Measurements from ENCODE around the gene TREH. TPM values are rescaled to one million over a fixed set of nuclear protein-coding genes. Genes with fewer than 3 reads are reported as not detected.

The TREH gene
- total RNA-seq, 1 experiment from 2014 or later = not detected

GRCh38 chr11:118627566-118627965, 51.9 kb downstream of the TREH start:
- Histone ChIP-seq H3K4me3 (ENCODE audit: insufficient read depth, low read depth, low read length) (no peak overlapping the region), H3K27me3 (ENCODE audit: control insufficient read depth, insufficient read depth, low read length) (no peaks in the 10 kb centered on the region), H3K36me3 (replicated peaks; ENCODE audit: control insufficient read depth, insufficient read depth, low read length) (peaks cover 10% of the 10 kb centered on the region)
- DNase-seq = no peak

- no peaks in the 10 kb centered on the region for H3K27me3 ChIP-seq (ENCODE audit: control insufficient read depth, insufficient read depth, low read length)
- H3K4me3 ChIP-seq (ENCODE audit: insufficient read depth, low read depth, low read length) = no peak overlapping the region
- H3K36me3 ChIP-seq (replicated peaks; ENCODE audit: control insufficient read depth, insufficient read depth, low read length) = peaks cover 10% of the 10 kb centered on the region
- peak; percentile 83 for DNase-seq
Observed at GRCh38 chr11:118625976-118626375, 53.5 kb downstream of the TREH start.

GRCh38 chr11:118625036-118625690, 54.3 kb downstream of the TREH start:
- Histone ChIP-seq H3K27me3 (ENCODE audit: control insufficient read depth, insufficient read depth, low read length) (no peaks in the 10 kb centered on the region), H3K36me3 (replicated peaks; ENCODE audit: control insufficient read depth, insufficient read depth, low read length) (peaks cover 10% of the 10 kb centered on the region), H3K4me3 (ENCODE audit: insufficient read depth, low read depth, low read length) (no peak overlapping the region)
- no peak for DNase-seq

- Histone ChIP-seq H3K27me3 (ENCODE audit: control insufficient read depth, insufficient read depth, low read length) (no peaks in the 10 kb centered on the region), H3K36me3 (replicated peaks; ENCODE audit: control insufficient read depth, insufficient read depth, low read length) (peaks cover 10% of the 10 kb centered on the region), H3K4me3 (ENCODE audit: insufficient read depth, low read depth, low read length) (no peak overlapping the region)
- no peak for DNase-seq
Observed at GRCh38 chr11:118623269-118623655, 56.2 kb downstream of the TREH start.

GRCh38 chr11:118622376-118623268, 56.8 kb downstream of the TREH start:
- no peak for DNase-seq
- peaks cover 10% of the 10 kb centered on the region for H3K36me3 ChIP-seq (replicated peaks; ENCODE audit: control insufficient read depth, insufficient read depth, low read length)
- 0 out of 2 replicates have a peak overlapping the region, but pooled peaks have one; percentile 63 for H3K4me3 ChIP-seq (ENCODE audit: insufficient read depth, low read depth, low read length)
- no peaks in the 10 kb centered on the region for H3K27me3 ChIP-seq (ENCODE audit: control insufficient read depth, insufficient read depth, low read length)

GRCh38 chr11:118621784-118622375, 57.6 kb downstream of the TREH start:
- H3K4me3 ChIP-seq (ENCODE audit: insufficient read depth, low read depth, low read length) = peak overlapping the region; percentile 63

GRCh38 chr11:118621071-118621783, 58.2 kb downstream of the TREH start:
- no peaks in the 10 kb centered on the region for H3K27me3 ChIP-seq (ENCODE audit: control insufficient read depth, insufficient read depth, low read length)
- peak overlapping the region; percentile 63 for H3K4me3 ChIP-seq (ENCODE audit: insufficient read depth, low read depth, low read length)
- peaks cover 3% of the 10 kb centered on the region for H3K36me3 ChIP-seq (replicated peaks; ENCODE audit: control insufficient read depth, insufficient read depth, low read length)
- peak; percentile 97 for DNase-seq

More at GRCh38 chr11:118621784-118622375, 57.6 kb downstream of the TREH start:
- no peaks in the 10 kb centered on the region for H3K27me3 ChIP-seq (ENCODE audit: control insufficient read depth, insufficient read depth, low read length)
- peaks cover 4% of the 10 kb centered on the region for H3K36me3 ChIP-seq (replicated peaks; ENCODE audit: control insufficient read depth, insufficient read depth, low read length)
- no peak for DNase-seq

GRCh38 chr11:118620529-118621070, 58.9 kb downstream of the TREH start:
- Histone ChIP-seq H3K27me3 (ENCODE audit: control insufficient read depth, insufficient read depth, low read length) (no peaks in the 10 kb centered on the region), H3K36me3 (replicated peaks; ENCODE audit: control insufficient read depth, insufficient read depth, low read length) (peaks cover 3% of the 10 kb centered on the region), H3K4me3 (ENCODE audit: insufficient read depth, low read depth, low read length) (peak overlapping the region; percentile 63)
- no peak for DNase-seq

GRCh38 chr11:118619444-118620197, 59.8 kb downstream of the TREH start:
- H3K27me3 ChIP-seq (ENCODE audit: control insufficient read depth, insufficient read depth, low read length) = no peaks in the 10 kb centered on the region
- no peak for DNase-seq
- no peaks in the 10 kb centered on the region for H3K36me3 ChIP-seq (replicated peaks; ENCODE audit: control insufficient read depth, insufficient read depth, low read length)
- H3K4me3 ChIP-seq (ENCODE audit: insufficient read depth, low read depth, low read length) = no peak overlapping the region

GRCh38 chr11:118618991-118619375, 60.5 kb downstream of the TREH start:
- DNase-seq = no peak
- no peaks in the 10 kb centered on the region for H3K27me3 ChIP-seq (ENCODE audit: control insufficient read depth, insufficient read depth, low read length)
- no peaks in the 10 kb centered on the region for H3K36me3 ChIP-seq (replicated peaks; ENCODE audit: control insufficient read depth, insufficient read depth, low read length)
- no peak overlapping the region for H3K4me3 ChIP-seq (ENCODE audit: insufficient read depth, low read depth, low read length)

GRCh38 chr11:118618115-118618990, 61.1 kb downstream of the TREH start:
- H3K36me3 ChIP-seq (replicated peaks; ENCODE audit: control insufficient read depth, insufficient read depth, low read length) = no peaks in the 10 kb centered on the region
- H3K4me3 ChIP-seq (ENCODE audit: insufficient read depth, low read depth, low read length) = no peak overlapping the region
- no peaks in the 10 kb centered on the region for H3K27me3 ChIP-seq (ENCODE audit: control insufficient read depth, insufficient read depth, low read length)
- DNase-seq = no peak

GRCh38 chr11:118615976-118616371, 63.5 kb downstream of the TREH start:
- Histone ChIP-seq H3K27me3 (ENCODE audit: control insufficient read depth, insufficient read depth, low read length) (peaks cover 3% of the 10 kb centered on the region; the same call in 1 of the 2 replicates), H3K36me3 (replicated peaks; ENCODE audit: control insufficient read depth, insufficient read depth, low read length) (no peaks in the 10 kb centered on the region), H3K4me3 (ENCODE audit: insufficient read depth, low read depth, low read length) (no peak overlapping the region)
- no peak for DNase-seq
